Measurements from ENCODE around the gene CLPTM1.

CLPTM1 gene

GRCh38 chr19:44948237-44948636 lies 6.9 kb upstream of the CLPTM1 start:
- H3K27me3 ChIP-seq (ENCODE audit: insufficient read depth, low read length, poor library complexity), result no peaks in the 10 kb centered on the region
- H3K4me3 ChIP-seq (ENCODE audit: low read length), result no peak overlapping the region
- no peak for DNase-seq
- H3K23ac ChIP-seq (ENCODE audit: low read length), result no peak overlapping the region
- no peak overlapping the region for H3K9ac ChIP-seq (ENCODE audit: low read length)
- WGBS (ENCODE audit: extremely low coverage, insufficient coverage, low lambda C conversion rate), result no CpG with 5 or more reads among the region's 5 CpGs
- H3K18ac ChIP-seq (ENCODE audit: low read length), result no peak overlapping the region
- no peaks in the 10 kb centered on the region for H3K36me3 ChIP-seq (ENCODE audit: control insufficient read depth, insufficient read depth, low read length)
- no peak overlapping the region for H3K56ac ChIP-seq (ENCODE audit: low read length)
- no peak overlapping the region for H2BK120ac ChIP-seq (ENCODE audit: low read depth, low read length)
- H4K5ac ChIP-seq (ENCODE audit: low read length), result no peak overlapping the region
- H3K79me2 ChIP-seq (ENCODE audit: control insufficient read depth, insufficient read depth, low read length), result no peaks in the 10 kb centered on the region
- H3K4ac ChIP-seq (ENCODE audit: low read depth, low read length), result no peak overlapping the region
- no peak overlapping the region for H2BK15ac ChIP-seq (replicated peaks; ENCODE audit: low read depth)
- no peaks in the 10 kb centered on the region for H3K79me1 ChIP-seq (ENCODE audit: low read length)
- H3K4me1 ChIP-seq (ENCODE audit: control insufficient read depth, low read depth, low read length), result no peaks in the 10 kb centered on the region
- no peak overlapping the region for H2AK5ac ChIP-seq (ENCODE audit: low read length)
- no peak overlapping the region for H3K27ac ChIP-seq (ENCODE audit: low read depth, low read length)
- no peak overlapping the region for H4K8ac ChIP-seq (ENCODE audit: low read depth, low read length)
- no peak overlapping the region for H3K4me2 ChIP-seq (ENCODE audit: low read length)
- no peak overlapping the region for H2BK5ac ChIP-seq (ENCODE audit: low read length)

DNA sequence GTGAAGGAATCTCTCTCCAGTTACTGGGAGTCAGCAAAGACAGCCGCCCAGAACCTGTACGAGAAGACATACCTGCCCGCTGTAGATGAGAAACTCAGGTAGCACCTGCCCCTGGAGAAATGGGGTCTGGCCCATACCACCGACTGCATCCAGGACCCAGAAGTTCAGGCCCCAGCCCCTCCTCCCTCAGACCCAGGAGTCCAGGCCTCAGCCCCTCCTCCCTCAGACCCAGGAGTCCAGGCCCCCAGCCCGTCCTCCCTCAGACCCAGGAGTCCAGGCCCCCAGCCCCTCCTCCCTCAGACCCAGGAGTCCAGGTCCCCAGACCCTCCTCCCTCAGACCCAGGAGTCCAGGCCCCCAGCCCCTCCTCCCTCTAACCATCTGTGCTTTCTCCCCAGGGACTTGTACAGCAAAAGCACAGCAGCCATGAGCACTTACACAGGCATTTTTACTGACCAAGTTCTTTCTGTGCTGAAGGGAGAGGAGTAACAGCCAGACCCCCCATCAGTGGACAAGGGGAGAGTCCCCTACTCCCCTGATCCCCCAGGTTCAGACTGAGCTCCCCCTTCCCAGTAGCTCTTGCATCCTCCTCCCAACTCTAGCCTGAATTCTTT lies 6.3 kb upstream of the CLPTM1 start:
- Histone ChIP-seq H2AK5ac (ENCODE audit: low read length) (no peak overlapping the region), H3K27me3 (ENCODE audit: insufficient read depth, low read length, poor library complexity) (no peaks in the 10 kb centered on the region), H3K4me1 (ENCODE audit: control insufficient read depth, low read depth, low read length) (no peaks in the 10 kb centered on the region), H3K18ac (ENCODE audit: low read length) (no peak overlapping the region), H3K27ac (ENCODE audit: low read depth, low read length) (no peak overlapping the region), H4K5ac (ENCODE audit: low read length) (no peak overlapping the region), H3K79me1 (ENCODE audit: low read length) (no peaks in the 10 kb centered on the region), H2BK120ac (ENCODE audit: low read depth, low read length) (no peak overlapping the region), H4K8ac (ENCODE audit: low read depth, low read length) (no peak overlapping the region), H3K23ac (ENCODE audit: low read length) (no peak overlapping the region), H3K79me2 (ENCODE audit: control insufficient read depth, insufficient read depth, low read length) (no peaks in the 10 kb centered on the region), H3K4ac (ENCODE audit: low read depth, low read length) (no peak overlapping the region), H2BK15ac (replicated peaks; ENCODE audit: low read depth) (no peak overlapping the region), H3K56ac (ENCODE audit: low read length) (no peak overlapping the region), H3K4me3 (ENCODE audit: low read length) (no peak overlapping the region), H3K4me2 (ENCODE audit: low read length) (no peak overlapping the region), H3K9ac (ENCODE audit: low read length) (no peak overlapping the region), H3K36me3 (ENCODE audit: control insufficient read depth, insufficient read depth, low read length) (no peaks in the 10 kb centered on the region), H2BK5ac (ENCODE audit: low read length) (no peak overlapping the region)
- DNase-seq, result no peak
- no CpG with 5 or more reads among the region's 5 CpGs for WGBS (ENCODE audit: extremely low coverage, insufficient coverage, low lambda C conversion rate)

DNA sequence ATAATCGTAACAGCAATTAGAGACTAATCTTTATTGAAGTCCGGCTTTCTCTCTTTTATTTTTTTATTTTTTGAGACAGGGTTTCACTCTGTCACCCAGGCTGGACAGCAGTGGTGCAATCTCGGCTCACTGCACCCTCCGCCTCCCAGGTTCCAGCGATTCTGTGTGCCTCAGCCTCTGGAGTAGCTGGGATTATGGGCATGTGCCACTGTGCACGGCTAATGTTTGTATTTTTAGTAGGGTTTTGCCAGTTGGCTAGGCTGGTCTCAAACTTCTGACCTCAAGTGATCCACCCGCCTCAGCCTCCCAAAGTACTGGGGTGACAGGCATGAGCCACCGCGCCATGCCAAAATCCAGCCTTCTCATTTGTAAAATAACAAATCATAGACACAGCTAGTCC lies 5.6 kb upstream of the CLPTM1 start:
- H4K8ac ChIP-seq (ENCODE audit: low read depth, low read length), result no peak overlapping the region
- H2BK120ac ChIP-seq (ENCODE audit: low read depth, low read length), result no peak overlapping the region
- H3K18ac ChIP-seq (ENCODE audit: low read length), result no peak overlapping the region
- no peak overlapping the region for H3K27ac ChIP-seq (ENCODE audit: low read depth, low read length)
- no peak overlapping the region for H3K4me3 ChIP-seq (ENCODE audit: low read length)
- no CpG with 5 or more reads among the region's 9 CpGs for WGBS (ENCODE audit: extremely low coverage, insufficient coverage, low lambda C conversion rate)
- H3K4me1 ChIP-seq (ENCODE audit: control insufficient read depth, low read depth, low read length), result no peaks in the 10 kb centered on the region
- H3K56ac ChIP-seq (ENCODE audit: low read length), result no peak overlapping the region
- H3K23ac ChIP-seq (ENCODE audit: low read length), result no peak overlapping the region
- no peak overlapping the region for H3K4me2 ChIP-seq (ENCODE audit: low read length)
- no peaks in the 10 kb centered on the region for H3K36me3 ChIP-seq (ENCODE audit: control insufficient read depth, insufficient read depth, low read length)
- no peaks in the 10 kb centered on the region for H3K79me2 ChIP-seq (ENCODE audit: control insufficient read depth, insufficient read depth, low read length)
- H3K27me3 ChIP-seq (ENCODE audit: insufficient read depth, low read length, poor library complexity), result no peaks in the 10 kb centered on the region
- no peak overlapping the region for H4K5ac ChIP-seq (ENCODE audit: low read length)
- H3K79me1 ChIP-seq (ENCODE audit: low read length), result no peaks in the 10 kb centered on the region
- H2AK5ac ChIP-seq (ENCODE audit: low read length), result no peak overlapping the region
- no peak for DNase-seq
- H2BK15ac ChIP-seq (replicated peaks; ENCODE audit: low read depth), result no peak overlapping the region
- no peak overlapping the region for H3K4ac ChIP-seq (ENCODE audit: low read depth, low read length)
- H3K9ac ChIP-seq (ENCODE audit: low read length), result no peak overlapping the region
- no peak overlapping the region for H2BK5ac ChIP-seq (ENCODE audit: low read length)

- Histone ChIP-seq H3K79me1 (ENCODE audit: low read length) (peaks cover 9% of the 10 kb centered on the region), H2BK15ac (replicated peaks; ENCODE audit: low read depth) (no peak overlapping the region), H3K79me2 (ENCODE audit: control insufficient read depth, insufficient read depth, low read length) (peaks cover 12% of the 10 kb centered on the region), H3K23ac (ENCODE audit: low read length) (no peak overlapping the region), H3K4me3 (ENCODE audit: low read length) (no peak overlapping the region), H4K8ac (ENCODE audit: low read depth, low read length) (no peak overlapping the region), H3K9ac (ENCODE audit: low read length) (no peak overlapping the region), H3K18ac (ENCODE audit: low read length) (no peak overlapping the region), H4K5ac (ENCODE audit: low read length) (no peak overlapping the region), H2AK5ac (ENCODE audit: low read length) (no peak overlapping the region), H3K36me3 (ENCODE audit: control insufficient read depth, insufficient read depth, low read length) (no peaks in the 10 kb centered on the region), H2BK5ac (ENCODE audit: low read length) (no peak overlapping the region), H3K4me1 (ENCODE audit: control insufficient read depth, low read depth, low read length) (no peaks in the 10 kb centered on the region), H3K4ac (ENCODE audit: low read depth, low read length) (no peak overlapping the region), H2BK120ac (ENCODE audit: low read depth, low read length) (no peak overlapping the region), H3K27me3 (ENCODE audit: insufficient read depth, low read length, poor library complexity) (no peaks in the 10 kb centered on the region), H3K4me2 (ENCODE audit: low read length) (no peak overlapping the region), H3K27ac (ENCODE audit: low read depth, low read length) (no peak overlapping the region), H3K56ac (ENCODE audit: low read length) (peak overlapping the region; percentile 34)
- WGBS (ENCODE audit: extremely low coverage, insufficient coverage, low lambda C conversion rate), result no CpG with 5 or more reads among the region's 13 CpGs
- DNase-seq, result peak; percentile 86
Observed at GRCh38 chr19:44951179-44952159, 3.7 kb upstream of the CLPTM1 start.

- no peak overlapping the region for H2BK5ac ChIP-seq (ENCODE audit: low read length)
- no peak for DNase-seq
Observed at GRCh38 chr19:44954278-44954648, 917 bp upstream of the CLPTM1 start.

More at GRCh38 chr19:44954278-44954648, 917 bp upstream of the CLPTM1 start:
- H3K4me3 ChIP-seq (ENCODE audit: low read length), result peak overlapping the region; percentile 92
- peak overlapping the region; percentile 95 for H3K27ac ChIP-seq (ENCODE audit: low read depth, low read length)
- no CpG with 5 or more reads among the region's 13 CpGs for WGBS (ENCODE audit: extremely low coverage, insufficient coverage, low lambda C conversion rate)
- H2AK5ac ChIP-seq (ENCODE audit: low read length), result no peak overlapping the region
- peak overlapping the region; percentile 92 for H3K4me2 ChIP-seq (ENCODE audit: low read length)
- no peak overlapping the region for H2BK15ac ChIP-seq (replicated peaks; ENCODE audit: low read depth)
- H3K9ac ChIP-seq (ENCODE audit: low read length), result peak overlapping the region; percentile 98
- H3K79me1 ChIP-seq (ENCODE audit: low read length), result peaks cover 24% of the 10 kb centered on the region
- no peaks in the 10 kb centered on the region for H3K27me3 ChIP-seq (ENCODE audit: insufficient read depth, low read length, poor library complexity)
- peak overlapping the region; percentile 54 for H3K18ac ChIP-seq (ENCODE audit: low read length)
- no peak overlapping the region for H2BK120ac ChIP-seq (ENCODE audit: low read depth, low read length)
- H3K56ac ChIP-seq (ENCODE audit: low read length), result peak overlapping the region; percentile 100
- no peak overlapping the region for H3K23ac ChIP-seq (ENCODE audit: low read length)
- H3K4me1 ChIP-seq (ENCODE audit: control insufficient read depth, low read depth, low read length), result no peaks in the 10 kb centered on the region
- peaks cover 35% of the 10 kb centered on the region for H3K79me2 ChIP-seq (ENCODE audit: control insufficient read depth, insufficient read depth, low read length)
- H3K4ac ChIP-seq (ENCODE audit: low read depth, low read length), result peak overlapping the region; percentile 93
- H4K5ac ChIP-seq (ENCODE audit: low read length), result peak overlapping the region; percentile 88
- H4K8ac ChIP-seq (ENCODE audit: low read depth, low read length), result peak overlapping the region; percentile 66
- H3K36me3 ChIP-seq (ENCODE audit: control insufficient read depth, insufficient read depth, low read length), result no peaks in the 10 kb centered on the region

Data from mesendoderm (in vitro differentiated cells).